Panc1 (cell line): ENCODE results near the gene NF1.

Source experiments
- CTCF ChIP-seq: fragments of 450-650 bp; IDR thresholded peaks from 2 replicates; pipeline ENCODE4 v1.5.1; 2017; ENCODE audit warnings: mild to moderate bottlenecking
- POLR2AphosphoS5 ChIP-seq: IDR thresholded peaks from 2 replicates; pipeline ENCODE4 v1.6.1; 2012; ENCODE audit warnings: mild to moderate bottlenecking, low read depth, low read length, moderate library complexity
- REST ChIP-seq, 2 experiments: IDR thresholded peaks; 2 replicates each; pipeline ENCODE4 v1.6.1; 2011 to 2012; ENCODE audit warnings: low read depth in 2 of 2, control low read depth in 1 of 2, low read length in 1 of 2, mild to moderate bottlenecking in 1 of 2, moderate library complexity in 1 of 2; ENCODE audit not compliant: insufficient read depth in 1 of 2
- SIN3A ChIP-seq: IDR thresholded peaks from 2 replicates; pipeline ENCODE4 v1.6.1; 2012; ENCODE audit warnings: low read depth, mild to moderate bottlenecking, low read length, moderate library complexity, borderline replicate concordance; ENCODE audit not compliant: insufficient read depth

- TF ChIP-seq CTCF: no peak
- no peak for TF ChIP-seq POLR2AphosphoS5
- TF ChIP-seq SIN3A: no peak
- no peak for TF ChIP-seq REST (IDR thresholded peaks at IDR 0.05; ENCODE audit: insufficient read depth in 1 of 2, low read depth in 2 of 2, low read length in 1 of 2)
Measured at GRCh38 chr17:31401456-31402254, 306.9 kb downstream of the NF1 start.
